Aorta (tissue), 5 donors: Measurements from ENCODE around the gene TREML1. TPM values are rescaled to one million over a fixed set of nuclear protein-coding genes. Genes with fewer than 3 reads are reported as not detected.
A peak's percentile ranks its signal among the peaks of the same experiment; 100 is the strongest.

Experiments used
- ATAC-seq: fragments of 200-7000 bp; cut with Tn5 transposase; one replicate; pipeline ENCODE4 v1.9.1; 2022; ENCODE audit warnings: moderate library complexity; ENCODE audit not compliant: low FRiP score
- DNase-seq, 2 donors: peaks; one replicate each; pipeline ENCODE4 v3.0.0-alpha.2; 2020
- H3K27ac ChIP-seq, 2 donors: one replicate each; pipeline ENCODE4 v1.5.1; 2013; ENCODE audit warnings: low read length in 2 of 2, mild to moderate bottlenecking in 2 of 2, moderate library complexity in 2 of 2, control low read depth in 1 of 2, inconsistent platforms in 1 of 2, low read depth in 1 of 2
- H3K27me3 ChIP-seq, 2 donors: one replicate each; pipeline ENCODE4 v1.6.1; 2013; ENCODE audit warnings: control low read depth in 1 of 2, low read length in 1 of 2, mild to moderate bottlenecking in 1 of 2, moderate library complexity in 1 of 2; ENCODE audit not compliant: insufficient read depth in 2 of 2, control insufficient read depth in 1 of 2
- H3K36me3 ChIP-seq, 2 donors: one replicate each; pipeline ENCODE4 v1.6.1; 2013; ENCODE audit warnings: control low read depth in 1 of 2, low read length in 1 of 2, mild to moderate bottlenecking in 1 of 2; ENCODE audit not compliant: insufficient read depth in 2 of 2, control insufficient read depth in 1 of 2
- H3K4me1 ChIP-seq, 2 donors: one replicate each; pipeline ENCODE4 v1.6.1; 2013; ENCODE audit warnings: low read length in 2 of 2, control low read depth in 1 of 2, mild to moderate bottlenecking in 1 of 2, moderate library complexity in 1 of 2; ENCODE audit not compliant: insufficient read depth in 2 of 2, control insufficient read depth in 1 of 2
- H3K4me3 ChIP-seq, 2 donors: one replicate each; pipeline ENCODE4 v1.5.1; 2013; ENCODE audit warnings: low read length in 2 of 2, control low read depth in 1 of 2, mild to moderate bottlenecking in 1 of 2
- H3K9me3 ChIP-seq: one replicate; pipeline ENCODE4 v1.6.1; 2013; ENCODE audit warnings: mild to moderate bottlenecking, low read length; ENCODE audit not compliant: control insufficient read depth
- WGBS, 2 donors: extraction: QIAGEN DNeasy Blood & Tissue Kit; methylation state at CpG; one replicate each; pipeline ENCODE4 v1.1.7; 2013; 5-methylcytosine and 5-hydroxymethylcytosine counted together
- intact Hi-C, 2 donors: fragments of 100-400 bp; cut with DNase I; formaldehyde crosslinking; loops; one replicate each; pipeline versions ENCODE4 v1.14.2 to v1.15.0; 2022
- long read RNA-seq, 2 donors: library from polyadenylated mRNA; unstranded; transcript quantifications; one replicate each; pipeline ENCODE4 v2.0.0, GENCODE V29; 2020 to 2021
- polyA plus RNA-seq, 2 donors: library from polyadenylated mRNA; stranded (reverse); fragments of 200-250 nt; gene quantifications; one replicate each; pipeline ENCODE4 v1.2.3, GENCODE V29; 2013
- total RNA-seq, 2 donors: library from RNA; stranded (reverse); fragmentation: NEBNext Ultra II Directional; extraction: Animal tissue kit (Norgen Biotek cat#: 25700); gene quantifications; one replicate each; pipeline ENCODE4 v1.2.1, GENCODE V29; 2021
- donor health status: healthy with polysubstance abuse.
- donor health status: Bipolar disorder and iron deficiency.
- donor health status: DM: no; HTN: no; CAD: no.
- donor health status: DM: no; HTN: no; CAD: no.
- donor health status: DM: yes; HTN: yes; CAD: no.

Gene TREML1, protein sequence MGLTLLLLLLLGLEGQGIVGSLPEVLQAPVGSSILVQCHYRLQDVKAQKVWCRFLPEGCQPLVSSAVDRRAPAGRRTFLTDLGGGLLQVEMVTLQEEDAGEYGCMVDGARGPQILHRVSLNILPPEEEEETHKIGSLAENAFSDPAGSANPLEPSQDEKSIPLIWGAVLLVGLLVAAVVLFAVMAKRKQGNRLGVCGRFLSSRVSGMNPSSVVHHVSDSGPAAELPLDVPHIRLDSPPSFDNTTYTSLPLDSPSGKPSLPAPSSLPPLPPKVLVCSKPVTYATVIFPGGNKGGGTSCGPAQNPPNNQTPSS
- total RNA-seq (1 to 10 TPM; 1.2 to 1.7 TPM), polyA plus RNA-seq (not detected)
- long read RNA-seq, donor 1, partial matches to known transcripts = 0 of 1 reads
- long read RNA-seq, donor 1, other reads (novel, unspliced or antisense) = 1 of 1 reads
- long read RNA-seq, donor 2 = 0 reads

GRCh38 chr6:41153992-41154625 lies at the start of gene TREML1:
Gene TREML1 (minus strand): TSS chr6:41154347. CDS start chr6:41154288, 59 bp downstream.
- Histone ChIP-seq H3K4me1 (no peaks in the 10 kb centered on the region), H3K27me3 (no peaks in the 10 kb centered on the region), H3K27ac (no peak within 1 kb of the TSS), H3K36me3 (no peaks in the 10 kb centered on the region), H3K4me3 (no peak within 1 kb of the TSS), H3K9me3 (no peaks in the 10 kb centered on the region)
- intact Hi-C loops = no loop called here
- ATAC-seq (no peak), DNase-seq (no peak)
- WGBS, 2 donors = 74 to 82% methylated on average over 5 of the region's 5 CpGs

GRCh38 chr6:41201764-41202173 lies 47.6 kb upstream of the TREML1 start:
- Histone ChIP-seq H3K27ac (no peak overlapping the region), H3K36me3 (no peaks in the 10 kb centered on the region), H3K9me3 (no peaks in the 10 kb centered on the region), H3K27me3 (no peaks in the 10 kb centered on the region), H3K4me3 (no peak overlapping the region), H3K4me1 (no peaks in the 10 kb centered on the region)
- WGBS, 2 donors = 64 to 72% methylated on average over 8 of the region's 8 CpGs
- intact Hi-C loops = no loop called here
- DNase-seq (no peak), ATAC-seq (no peak)

DNA sequence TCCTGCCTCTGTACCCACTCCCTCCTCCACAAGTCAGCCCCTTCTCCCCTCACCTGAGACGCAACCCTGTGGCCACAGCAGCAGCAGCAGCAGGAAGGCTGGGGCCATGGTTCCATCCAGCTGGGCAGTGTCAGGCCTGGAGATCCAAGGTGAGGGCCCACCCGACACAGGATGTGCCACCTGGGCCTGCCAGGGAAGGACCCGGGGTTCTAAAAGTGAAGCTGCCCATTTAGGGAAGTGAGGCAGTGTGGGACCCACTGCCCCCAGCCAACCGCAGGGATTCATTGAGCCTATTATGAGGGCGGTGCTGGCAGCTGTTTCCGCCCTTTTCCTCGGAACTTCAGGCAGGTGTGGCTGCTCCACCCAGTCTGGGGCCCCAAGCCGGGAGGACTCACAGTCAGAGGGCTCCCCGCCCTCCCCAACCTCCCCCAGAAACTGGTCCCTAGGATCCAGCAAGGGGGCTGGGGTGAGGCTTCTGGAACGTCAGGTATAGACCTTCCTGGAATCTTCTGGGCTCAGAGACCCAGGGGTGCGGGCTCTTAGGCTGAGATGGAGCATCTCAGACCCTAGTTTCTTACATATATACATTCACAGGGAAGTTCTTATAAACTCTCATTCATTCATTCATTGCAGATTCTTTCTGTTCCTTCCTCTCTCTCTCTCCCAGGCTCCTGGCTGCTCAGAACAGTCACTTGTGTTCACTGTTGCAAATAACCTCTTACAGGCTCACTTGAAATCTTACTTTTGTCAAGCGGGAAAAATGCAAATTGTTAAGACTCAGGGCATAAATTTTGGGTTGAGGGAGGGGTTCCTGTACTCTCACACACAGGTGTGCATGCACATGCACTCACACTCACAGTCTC lies 47.0 kb upstream of the TREML1 start, which contains the start of gene TREML2:
Gene TREML2, minus strand, starts transcription at position 249 of the 863 bp plus-strand sequence. Its CDS starts 141 bp downstream, at position 108.
- Histone ChIP-seq H3K9me3 (no peaks in the 10 kb centered on the region), H3K4me1 (no peaks in the 10 kb centered on the region), H3K27me3 (no peaks in the 10 kb centered on the region), H3K27ac (no peak within 1 kb of the TSS), H3K4me3 (no peak within 1 kb of the TSS), H3K36me3 (no peaks in the 10 kb centered on the region)
- no peak for DNase-seq
- WGBS, 2 donors = 74 to 80% methylated on average over 12 of the region's 12 CpGs
- peak; percentile 24 for ATAC-seq
- intact Hi-C loops = no loop called here

GRCh38 chr6:41200296-41200900 lies 46.3 kb upstream of the TREML1 start:
- Histone ChIP-seq H3K9me3 (no peaks in the 10 kb centered on the region), H3K36me3 (no peaks in the 10 kb centered on the region), H3K4me1 (no peaks in the 10 kb centered on the region), H3K27me3 (no peaks in the 10 kb centered on the region), H3K4me3 (no peak overlapping the region), H3K27ac (no peak overlapping the region)
- intact Hi-C loops = no loop called here
- ATAC-seq (peak; percentile 61), DNase-seq (peak in 1 of 2 donors; percentile 65)
- WGBS, 2 donors = 72 to 74% methylated on average over 2 of the region's 2 CpGs

- H3K36me3 ChIP-seq = no peaks in the 10 kb centered on the region
- WGBS, 2 donors = 65 to 77% methylated on average over 1 of the region's 1 CpG
- H3K4me1 ChIP-seq = no peaks in the 10 kb centered on the region
- H3K9me3 ChIP-seq = no peaks in the 10 kb centered on the region
- no peak overlapping the region for H3K4me3 ChIP-seq
- H3K27me3 ChIP-seq = no peaks in the 10 kb centered on the region
- intact Hi-C loops = no loop called here
- DNase-seq (no peak), ATAC-seq (no peak)
- H3K27ac ChIP-seq = no peak overlapping the region
Observed at GRCh38 chr6:41199552-41200246, 45.6 kb upstream of the TREML1 start.

GRCh38 chr6:41197234-41197633 lies 43.1 kb upstream of the TREML1 start:
- H3K4me3 ChIP-seq = no peak overlapping the region
- ATAC-seq = no peak
- H3K27me3 ChIP-seq = no peaks in the 10 kb centered on the region
- H3K36me3 ChIP-seq = no peaks in the 10 kb centered on the region
- H3K27ac ChIP-seq = no peak overlapping the region
- no peaks in the 10 kb centered on the region for H3K4me1 ChIP-seq
- DNase-seq = no peak
- H3K9me3 ChIP-seq = no peaks in the 10 kb centered on the region
- 93 to 99% methylated on average over 3 of the region's 3 CpGs for WGBS, 2 donors
- intact Hi-C loops = no loop called here

DNA sequence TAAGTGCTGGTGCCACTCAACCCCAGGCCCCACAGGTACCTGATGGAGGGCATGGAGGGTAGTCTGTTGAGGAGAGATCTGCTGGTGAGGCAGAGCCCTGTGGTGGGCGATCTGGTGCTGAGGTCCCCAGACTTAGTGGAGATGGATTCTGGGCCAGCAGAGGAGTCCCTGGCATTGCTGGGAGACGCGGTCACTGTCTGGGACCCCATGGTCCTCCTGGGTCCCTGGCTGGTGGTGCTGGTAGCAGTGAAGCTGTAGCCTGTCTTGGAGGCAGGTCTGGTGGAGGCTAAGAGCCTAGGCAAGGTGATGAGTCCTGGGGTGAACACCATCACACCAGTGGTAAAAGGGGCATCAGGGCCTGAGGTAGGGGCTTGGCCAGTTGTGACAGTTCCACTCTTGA lies 40.2 kb upstream of the TREML1 start:
- H3K9me3 ChIP-seq = peaks cover 5% of the 10 kb centered on the region
- no peaks in the 10 kb centered on the region for H3K27me3 ChIP-seq
- no peak for ATAC-seq
- DNase-seq = no peak
- H3K4me3 ChIP-seq = no peak overlapping the region
- WGBS, 2 donors = 90 to 93% methylated on average over 3 of the region's 3 CpGs
- H3K36me3 ChIP-seq = no peaks in the 10 kb centered on the region
- intact Hi-C loops = no loop called here
- H3K27ac ChIP-seq = no peak overlapping the region
- H3K4me1 ChIP-seq = no peaks in the 10 kb centered on the region

- no peaks in the 10 kb centered on the region for H3K36me3 ChIP-seq
- H3K27ac ChIP-seq = no peak overlapping the region
- intact Hi-C loops = no loop called here
- no peak for ATAC-seq
- 53 to 55% methylated on average over 5 of the region's 5 CpGs for WGBS, 2 donors
- H3K4me1 ChIP-seq = no peaks in the 10 kb centered on the region
- H3K4me3 ChIP-seq = no peak overlapping the region
- no peaks in the 10 kb centered on the region for H3K27me3 ChIP-seq
- H3K9me3 ChIP-seq = peaks cover 5% of the 10 kb centered on the region
- DNase-seq = no peak
Observed at GRCh38 chr6:41193884-41194283, 39.7 kb upstream of the TREML1 start.
